Stimulated activated CD4-positive, alpha-beta T cell treated with anti-CD3 and anti-CD28 coated beads, Interleukin-15, amount 100 ng/mL, for 24 hours (primary cell): Measurements from ENCODE around the gene OR9G4.

ENCODE experiments used
- DNase-seq: peaks from one replicate; pipeline ENCODE4 v3.0.0-alpha.2; 2020

Gene OR9G4

DNA sequence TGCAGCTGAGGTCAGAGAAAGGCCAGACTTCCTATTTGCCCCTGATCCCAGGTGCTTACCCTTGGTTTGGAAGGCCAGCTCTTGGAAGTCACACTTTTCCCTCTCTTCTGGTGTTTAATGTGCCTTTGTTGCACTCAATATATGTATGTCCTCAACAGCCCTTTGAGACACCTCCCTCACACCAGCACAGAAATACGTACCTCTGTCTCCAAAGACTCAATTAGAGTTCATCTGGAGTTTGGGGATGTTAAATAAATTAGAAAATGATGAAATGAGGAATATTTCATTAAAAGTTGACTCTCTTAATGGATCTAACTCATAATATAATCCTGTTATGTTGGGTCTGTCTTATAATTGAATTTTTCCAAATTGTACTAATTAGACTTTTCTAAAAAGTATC lies at the start of gene OR9G4:
Gene OR9G4, minus strand, starts transcription at position 101 of the 400 bp plus-strand sequence. CDS start 4,931 bp downstream, outside the sequence.
- no peak for DNase-seq

DNA sequence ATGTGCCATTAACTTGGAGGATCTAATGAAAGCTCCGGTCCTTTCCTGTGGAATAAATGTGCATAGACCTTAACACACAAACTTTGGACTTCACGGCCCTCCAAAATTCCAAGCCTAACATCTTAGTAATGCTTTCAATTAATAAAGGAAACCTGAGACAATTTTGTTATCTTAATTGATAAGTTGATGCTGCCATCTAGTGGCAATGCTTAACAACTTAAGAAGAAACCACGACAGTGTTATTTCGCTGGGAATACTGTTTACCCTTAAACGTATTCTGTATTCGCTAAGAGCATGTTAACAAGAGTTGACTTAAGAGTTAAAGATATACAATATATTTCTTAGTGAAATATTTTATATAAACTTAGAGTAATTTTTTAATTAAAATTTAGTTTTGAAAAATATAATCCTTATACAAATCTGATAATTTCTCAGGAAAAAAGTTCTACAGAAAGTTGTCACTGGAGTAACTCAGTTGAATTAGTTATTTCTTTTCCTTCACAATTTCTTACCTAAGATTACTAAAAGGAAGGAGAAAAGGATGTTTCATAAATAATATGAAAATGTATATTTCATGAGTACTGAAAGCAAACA lies 35.0 kb upstream of the OR9G4 start:
- DNase-seq, result no peak

DNA sequence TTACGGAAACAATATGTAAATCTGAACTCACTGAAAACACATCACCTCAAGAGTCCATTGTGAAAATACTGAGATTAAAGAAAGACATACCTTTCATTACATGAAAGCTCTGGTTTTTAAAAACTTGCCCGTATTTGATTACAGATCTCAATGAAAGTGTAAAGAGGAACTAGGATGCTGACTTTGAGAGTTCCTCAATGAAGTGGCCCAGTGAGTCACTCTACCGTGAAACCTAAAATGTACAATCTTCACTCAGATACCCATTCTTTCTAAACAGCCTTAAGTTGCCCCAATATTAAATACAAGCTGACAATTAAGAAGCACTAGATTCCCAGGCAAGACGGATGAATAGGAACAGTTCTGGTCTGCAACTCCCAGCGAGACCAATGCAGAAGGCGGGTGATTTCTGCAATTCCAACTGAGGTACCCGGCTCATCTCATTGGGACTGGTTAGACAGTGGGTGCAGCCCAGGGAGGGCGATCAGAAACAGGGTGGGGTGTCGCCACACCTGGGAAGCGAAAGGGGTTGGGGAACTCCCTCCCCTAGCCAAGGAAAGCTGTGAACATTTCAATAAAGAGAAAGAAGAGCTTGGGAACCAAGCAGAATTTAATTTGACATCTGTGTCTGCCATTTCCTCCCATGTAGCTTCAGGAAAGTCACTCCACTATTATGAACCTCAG lies 33.8 kb upstream of the OR9G4 start:
- DNase-seq, result no peak

DNA sequence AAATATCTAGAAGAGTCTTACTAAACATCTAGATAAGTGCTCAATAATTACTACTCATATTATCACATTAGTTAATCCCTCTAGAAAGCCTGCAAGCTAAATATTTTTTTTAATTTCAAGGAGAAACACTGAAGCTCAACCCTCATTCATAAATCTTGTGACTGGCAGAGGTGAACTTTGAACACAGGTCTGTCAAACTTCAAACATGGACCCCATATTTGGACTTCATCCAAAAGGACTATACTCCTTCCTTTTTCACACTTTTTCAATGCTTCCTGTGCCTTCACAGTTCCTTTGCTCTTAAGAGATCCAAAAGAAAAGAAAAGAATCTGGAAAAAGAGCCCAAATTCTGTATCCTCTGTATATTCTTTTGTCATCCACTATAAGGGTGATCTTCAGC lies 28.3 kb upstream of the OR9G4 start:
- DNase-seq, result no peak

DNA sequence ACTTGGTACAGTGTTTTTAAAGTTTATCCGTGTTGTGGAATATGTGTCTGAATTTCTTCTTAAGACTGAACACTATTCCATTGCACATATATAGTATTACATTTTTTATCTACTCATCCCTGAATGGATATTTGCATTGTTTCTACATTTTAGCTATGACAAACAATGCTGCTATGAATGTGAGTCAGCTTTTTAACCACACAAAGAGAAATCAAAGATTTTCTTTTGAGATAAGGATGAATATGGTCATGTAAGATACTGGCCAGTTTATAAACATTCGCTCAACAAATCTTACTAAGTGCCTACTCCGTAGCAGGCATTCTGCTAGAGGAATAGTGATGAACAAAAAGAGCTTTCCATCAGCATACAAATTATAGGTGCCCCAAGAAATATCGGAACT lies 16.5 kb upstream of the OR9G4 start:
- no peak for DNase-seq

DNA sequence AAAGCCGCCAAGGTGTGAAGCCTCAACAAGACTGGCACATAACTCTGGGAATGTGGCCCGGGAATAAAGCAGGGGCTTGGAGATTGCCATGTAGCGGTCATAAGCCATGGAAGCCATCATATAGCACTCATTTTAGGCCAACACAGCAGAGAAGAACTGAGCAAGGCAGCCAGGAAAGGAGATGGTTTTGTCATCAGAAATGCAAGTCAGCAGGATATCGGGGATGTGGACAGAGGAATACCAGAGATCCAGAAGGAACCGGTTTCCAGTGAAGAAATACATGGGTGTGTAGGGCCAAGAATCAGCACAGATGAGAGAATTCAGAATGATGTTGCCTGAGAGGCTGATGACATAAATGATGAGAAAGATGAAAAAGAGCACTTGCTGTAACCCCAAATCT lies 3.0 kb upstream of the OR9G4 start:
- no peak for DNase-seq

DNA sequence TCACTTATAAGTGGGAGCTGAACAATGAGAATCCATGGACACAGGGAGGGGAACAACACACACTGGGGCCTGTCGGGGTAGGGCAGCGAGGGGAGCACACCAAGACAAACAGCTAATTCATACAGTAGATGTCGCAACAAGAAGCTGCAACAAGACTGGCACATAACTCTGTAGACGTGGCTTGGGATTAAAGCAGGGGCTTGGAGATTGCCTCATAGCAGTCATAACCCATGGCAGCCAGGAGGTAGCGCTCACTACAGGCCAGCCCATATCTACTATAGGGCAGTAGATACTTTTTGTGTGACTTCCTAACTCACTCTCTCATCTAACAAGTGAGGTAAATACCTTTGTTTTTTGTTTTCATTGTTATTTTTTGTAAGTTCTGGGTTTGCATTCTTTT lies 1.7 kb upstream of the OR9G4 start:
- no peak for DNase-seq

DNA sequence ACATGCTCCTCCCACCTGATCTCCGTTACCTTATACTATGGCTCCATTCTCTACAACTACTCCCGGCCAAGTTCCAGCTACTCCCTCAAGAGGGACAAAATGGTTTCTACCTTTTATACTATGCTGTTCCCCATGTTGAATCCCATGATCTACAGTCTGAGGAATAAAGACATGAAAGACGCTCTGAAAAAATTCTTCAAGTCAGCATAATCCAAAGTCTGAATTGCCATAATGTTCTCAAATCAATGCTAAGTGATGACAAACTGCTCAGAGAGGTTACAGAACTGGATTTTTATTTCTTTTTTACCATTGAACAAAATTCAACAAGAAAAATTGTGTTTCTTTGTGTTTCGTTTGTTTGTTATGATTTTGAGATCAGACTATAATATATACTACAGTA lies 7.6 kb downstream of the OR9G4 start:
- DNase-seq, result no peak

DNA sequence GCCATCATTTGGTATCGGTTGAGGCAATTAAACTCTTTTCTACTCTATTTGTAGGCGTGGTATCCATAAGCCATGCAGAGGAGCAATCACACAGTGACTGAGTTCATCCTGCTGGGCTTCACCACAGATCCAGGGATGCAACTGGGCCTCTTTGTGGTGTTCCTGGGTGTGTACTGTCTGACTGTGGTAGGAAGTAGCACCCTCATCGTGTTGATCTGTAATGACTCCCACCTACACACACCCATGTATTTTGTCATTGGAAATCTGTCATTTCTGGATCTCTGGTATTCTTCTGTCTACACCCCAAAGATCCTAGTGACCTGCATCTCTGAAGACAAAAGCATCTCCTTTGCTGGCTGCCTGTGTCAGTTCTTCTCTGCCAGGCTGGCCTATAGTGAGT lies 8.4 kb downstream of the OR9G4 start:
- DNase-seq, result no peak

DNA sequence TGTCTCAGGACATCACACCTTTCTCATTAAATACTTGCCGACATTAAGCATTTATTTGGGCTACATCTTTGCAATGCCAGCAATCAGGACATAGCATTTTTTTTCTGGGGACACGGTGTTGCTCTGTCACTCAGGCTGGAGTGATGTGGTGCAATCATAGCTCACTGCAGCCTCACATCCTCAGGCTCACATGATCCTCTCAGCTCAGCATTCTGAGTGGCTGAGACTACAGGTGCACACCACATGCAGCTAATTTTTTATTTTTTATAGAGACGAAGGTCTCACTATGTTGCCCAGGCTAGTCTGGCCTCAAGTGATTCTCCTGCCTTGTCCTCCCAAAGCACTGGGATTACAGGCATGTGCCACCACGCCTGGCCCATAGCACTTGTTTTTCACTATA lies 28.0 kb downstream of the OR9G4 start:
- no peak for DNase-seq

DNA sequence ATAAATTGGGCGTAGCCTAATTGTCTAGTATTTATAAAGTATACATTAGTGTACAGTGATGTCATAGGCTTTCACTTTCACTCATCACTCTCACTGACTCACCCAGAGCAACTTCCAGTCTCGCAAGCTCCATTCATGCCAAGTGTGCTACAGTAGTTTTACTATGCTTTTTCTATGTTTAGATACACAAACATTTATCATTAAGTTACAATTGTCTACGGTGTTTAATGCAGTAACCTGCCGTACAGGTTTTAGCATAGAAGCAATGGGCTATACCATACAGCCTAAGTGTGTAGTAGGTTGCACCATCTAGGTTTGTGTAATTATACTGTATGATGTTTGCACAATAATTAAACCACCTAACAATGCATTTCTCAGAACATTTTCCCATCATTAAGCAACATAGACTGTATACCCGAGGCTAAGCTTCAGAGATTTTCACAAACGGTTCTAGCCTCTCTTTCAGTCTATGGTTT lies 32.1 kb downstream of the OR9G4 start:
- DNase-seq, result no peak

DNA sequence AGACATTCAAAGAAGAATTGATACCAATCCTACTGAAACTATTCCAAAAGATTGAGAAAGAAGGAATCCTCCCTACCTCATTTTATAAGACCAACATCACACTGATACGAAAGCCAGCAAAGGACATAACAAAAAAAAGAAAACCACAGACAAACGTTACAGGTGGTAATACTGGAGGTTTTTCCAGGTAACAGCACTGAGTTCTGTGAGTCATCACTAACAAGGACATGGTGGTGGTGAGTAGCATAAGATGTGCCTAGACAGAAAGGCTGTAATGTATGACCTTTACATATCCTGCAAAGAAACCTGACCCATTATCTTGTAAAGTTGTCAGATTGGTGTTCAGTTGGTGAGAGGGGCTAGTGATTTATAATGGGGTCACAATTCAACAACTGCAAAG lies 34.3 kb downstream of the OR9G4 start:
- DNase-seq, result no peak

DNA sequence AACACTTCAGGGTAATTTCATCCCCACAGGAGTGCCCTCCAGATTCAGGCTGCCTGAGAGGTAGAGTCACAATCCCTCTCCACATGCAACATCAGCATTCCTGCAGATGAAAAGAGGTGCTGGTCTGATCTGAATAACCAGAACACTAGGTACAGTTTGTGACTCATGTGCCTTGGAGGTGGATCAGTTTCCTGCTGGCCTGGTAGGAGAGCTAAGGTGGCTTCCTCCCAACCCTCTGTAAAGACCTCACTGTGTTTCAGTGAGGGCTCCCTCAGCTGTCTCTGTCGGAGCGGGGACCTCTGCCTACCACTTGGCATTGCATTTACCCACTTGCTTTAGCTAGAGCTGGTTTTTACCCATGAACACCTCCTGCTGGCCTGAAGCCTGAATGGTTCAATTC lies 42.0 kb downstream of the OR9G4 start:
- DNase-seq, result no peak

DNA sequence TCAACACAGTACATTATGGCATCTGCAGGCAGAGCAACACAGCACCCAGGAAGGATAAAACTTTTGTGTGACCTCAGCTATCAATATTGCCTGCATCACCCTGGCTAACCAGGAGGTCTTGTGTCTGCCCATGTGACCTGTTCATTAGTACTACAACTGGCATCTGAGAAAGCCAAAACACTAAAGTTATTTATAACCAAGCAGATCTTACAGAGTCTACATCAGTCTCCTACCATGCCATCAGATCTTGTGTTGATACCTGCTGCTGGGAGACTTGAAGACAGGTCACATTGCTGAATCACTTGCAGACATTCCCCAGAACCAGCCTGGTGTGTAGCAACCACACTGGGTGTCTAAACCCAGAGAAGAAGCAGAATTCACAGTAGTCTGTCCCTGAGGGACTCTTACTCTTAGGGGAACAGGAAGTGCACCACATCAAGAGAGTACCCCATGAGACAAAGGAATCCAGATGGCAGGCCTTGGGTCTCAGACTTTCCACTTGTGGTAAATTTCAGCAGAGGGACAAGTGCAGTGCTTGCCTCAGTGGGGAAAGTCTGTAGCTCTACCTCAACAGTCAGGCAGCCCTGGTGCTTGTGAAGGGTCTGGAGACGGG lies 42.6 kb downstream of the OR9G4 start:
- no peak for DNase-seq

DNA sequence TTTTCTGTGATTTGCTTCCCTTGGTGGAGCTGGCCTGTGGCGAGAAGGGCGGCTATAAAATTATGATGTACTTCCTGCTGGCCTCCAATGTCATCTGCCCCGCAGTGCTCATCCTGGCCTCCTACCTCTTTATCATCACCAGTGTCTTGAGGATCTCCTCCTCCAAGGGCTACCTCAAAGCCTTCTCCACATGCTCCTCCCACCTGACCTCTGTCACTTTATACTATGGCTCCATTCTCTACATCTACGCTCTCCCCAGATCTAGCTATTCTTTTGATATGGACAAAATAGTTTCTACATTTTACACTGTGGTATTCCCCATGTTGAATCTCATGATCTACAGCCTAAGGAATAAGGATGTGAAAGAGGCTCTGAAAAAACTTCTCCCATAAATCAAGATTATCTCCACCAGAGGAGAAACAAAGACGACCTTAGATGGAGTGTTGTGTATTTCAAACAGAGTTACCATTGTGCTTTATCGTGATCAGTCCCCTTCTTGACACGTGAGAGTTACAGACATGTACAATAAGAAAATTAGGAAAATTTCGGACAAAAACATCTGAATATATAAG lies 47.5 kb downstream of the OR9G4 start:
- DNase-seq, result no peak

DNA sequence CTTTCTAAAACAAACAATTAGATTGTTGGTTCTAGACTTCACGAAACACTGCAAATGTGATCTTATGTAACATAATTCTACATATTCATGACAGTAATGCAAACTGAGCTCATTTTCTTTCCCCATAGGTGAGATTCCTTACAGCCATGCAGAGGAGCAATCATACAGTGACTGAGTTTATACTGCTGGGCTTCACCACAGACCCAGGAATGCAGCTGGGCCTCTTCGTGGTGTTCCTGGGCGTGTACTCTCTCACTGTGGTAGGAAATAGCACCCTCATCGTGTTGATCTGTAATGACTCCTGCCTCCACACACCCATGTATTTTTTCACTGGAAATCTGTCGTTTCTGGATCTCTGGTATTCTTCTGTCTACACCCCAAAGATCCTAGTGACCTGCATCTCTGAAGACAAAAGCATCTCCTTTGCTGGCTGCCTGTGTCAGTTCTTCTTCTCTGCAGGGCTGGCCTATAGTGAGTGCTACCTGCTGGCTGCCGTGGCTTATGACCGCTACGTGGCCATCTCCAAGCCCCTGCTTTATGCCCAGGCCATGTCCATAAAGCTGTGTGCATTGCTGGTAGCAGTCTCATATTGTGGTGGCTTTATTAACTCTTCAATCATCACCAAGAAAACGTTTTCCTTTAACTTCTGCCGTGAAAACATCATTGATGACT lies 48.1 kb downstream of the OR9G4 start:
- DNase-seq, result no peak

DNA sequence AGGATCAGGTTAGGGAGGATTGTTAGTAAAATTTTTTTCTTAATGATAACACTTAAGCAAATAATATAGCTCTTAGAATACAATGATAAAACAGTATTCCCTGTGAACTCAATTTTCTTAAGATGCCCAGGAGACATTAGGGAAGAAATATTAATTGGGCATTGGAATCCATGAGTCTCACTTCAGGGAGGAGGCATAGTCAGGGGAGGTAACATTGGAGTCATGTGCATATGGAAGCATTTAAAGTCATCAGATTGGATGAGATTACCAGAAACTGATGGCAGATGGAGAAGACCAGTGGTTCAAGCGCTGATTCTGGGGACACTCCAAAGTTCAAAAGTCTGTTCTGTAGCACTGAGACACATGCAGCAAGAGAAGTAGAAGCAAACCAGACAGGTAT lies 49.7 kb downstream of the OR9G4 start, which contains the start of gene OR9G1:
Gene OR9G1, plus strand, starts transcription at position 301 of the 400 bp plus-strand sequence. CDS start 1,293 bp downstream, outside the sequence.
- DNase-seq, result no peak

DNA sequence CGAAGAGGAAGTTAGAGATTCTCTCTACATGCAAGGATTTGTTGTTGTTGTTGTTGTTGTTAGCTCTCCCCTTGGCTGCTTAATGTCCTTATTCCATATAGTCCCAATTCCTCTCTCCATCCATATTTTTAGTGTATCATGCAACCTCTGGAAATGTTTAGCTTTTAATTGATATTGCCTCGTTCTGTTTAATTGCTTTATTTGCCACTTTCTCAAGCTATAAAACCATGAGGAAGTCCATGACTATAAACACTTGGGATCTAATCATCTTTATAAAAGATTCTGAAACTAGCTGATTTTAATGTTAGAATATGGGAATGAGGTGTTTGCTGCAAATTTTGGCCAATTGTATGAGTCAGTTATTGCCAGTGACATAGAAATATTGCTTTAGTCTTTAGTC lies 55.1 kb downstream of the OR9G4 start:
- DNase-seq, result no peak
